Measurements from ENCODE around the gene NGB. TPM values are rescaled to one million over a fixed set of nuclear protein-coding genes. Genes with fewer than 3 reads are reported as not detected.
"Not testable (repeated sequence)": the region's sequence is repeated elsewhere in the genome, so short reads cannot be mapped to it uniquely, and the experiment has no call there.

The NGB gene, protein sequence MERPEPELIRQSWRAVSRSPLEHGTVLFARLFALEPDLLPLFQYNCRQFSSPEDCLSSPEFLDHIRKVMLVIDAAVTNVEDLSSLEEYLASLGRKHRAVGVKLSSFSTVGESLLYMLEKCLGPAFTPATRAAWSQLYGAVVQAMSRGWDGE
- total RNA-seq, result not detected

DNA sequence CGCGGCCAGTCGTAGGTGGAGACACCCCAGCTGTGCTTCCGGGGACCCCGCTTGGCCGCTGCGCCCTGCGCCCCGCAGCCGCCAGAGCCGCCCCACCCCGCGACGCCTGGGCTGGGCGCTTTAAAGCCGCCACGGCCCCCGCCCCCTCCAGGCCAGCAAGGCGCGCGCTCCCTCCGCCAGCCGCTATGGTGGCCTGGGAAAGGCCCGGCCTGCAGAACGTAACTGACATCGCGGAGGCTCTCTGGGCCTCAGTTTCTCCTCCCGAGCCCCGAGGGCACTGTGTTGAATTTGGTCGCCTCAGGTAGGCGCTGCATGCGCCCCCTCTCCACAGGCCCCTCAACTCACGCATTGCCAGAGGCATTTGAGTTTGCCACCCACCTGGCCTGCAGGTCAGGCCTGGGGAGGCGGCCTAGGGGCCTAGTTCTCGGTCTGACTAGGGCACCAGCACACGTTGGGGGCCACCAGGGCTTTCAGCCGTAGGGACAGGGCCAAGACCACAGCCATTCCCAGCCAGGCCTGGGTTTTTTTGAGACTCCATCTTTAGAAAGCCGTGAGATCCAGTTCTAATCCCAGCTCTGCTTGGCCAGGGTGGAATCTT lies at the start of gene NGB:
TSS of gene NGB (minus strand) at position 94 of the 598 bp plus-strand sequence. CDS start 269 bp downstream, outside the sequence.
- DNase-seq (ENCODE audit: low spot score), result no peak

DNA sequence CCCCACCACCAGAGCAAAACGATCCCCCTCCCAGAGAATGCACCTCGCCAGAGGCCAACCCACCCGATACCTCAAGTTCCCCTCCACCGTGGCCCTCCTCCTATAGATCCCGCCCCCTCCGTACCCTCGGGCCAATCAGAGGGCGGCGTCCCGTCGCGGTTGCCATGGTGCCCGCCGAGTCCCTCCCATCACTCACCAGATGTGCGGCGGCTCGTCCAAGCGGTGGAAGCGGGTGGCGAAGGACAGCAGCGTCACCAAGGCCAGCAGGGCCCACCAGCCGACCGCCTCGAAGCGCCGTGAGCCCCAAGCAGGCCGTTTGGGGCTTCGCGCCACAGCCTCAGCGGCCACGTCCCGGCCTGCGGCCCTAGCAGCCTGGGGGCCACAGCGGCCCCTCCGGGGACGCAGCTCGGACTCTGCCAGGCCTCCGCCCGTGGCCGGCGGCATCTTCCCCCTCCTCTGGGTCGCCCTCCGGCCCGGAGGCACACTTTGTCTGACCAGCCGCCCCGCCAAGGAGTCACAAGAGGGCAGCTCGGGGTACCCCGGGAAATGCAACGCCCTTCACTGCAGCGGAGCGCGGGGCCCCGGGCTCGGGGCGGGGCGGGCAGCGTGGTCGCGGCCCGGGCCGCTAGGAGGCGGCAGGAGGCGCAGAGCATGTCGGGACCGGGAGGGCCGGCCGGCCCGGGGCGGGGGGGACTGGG lies 49.4 kb upstream of the NGB start, which contains the start of gene POMT2:
TSS of gene POMT2 (minus strand) at position 646 of the 698 bp plus-strand sequence. CDS start at position 444, 202 bp downstream.
- DNase-seq (ENCODE audit: low spot score), result peak; percentile 95

DNA sequence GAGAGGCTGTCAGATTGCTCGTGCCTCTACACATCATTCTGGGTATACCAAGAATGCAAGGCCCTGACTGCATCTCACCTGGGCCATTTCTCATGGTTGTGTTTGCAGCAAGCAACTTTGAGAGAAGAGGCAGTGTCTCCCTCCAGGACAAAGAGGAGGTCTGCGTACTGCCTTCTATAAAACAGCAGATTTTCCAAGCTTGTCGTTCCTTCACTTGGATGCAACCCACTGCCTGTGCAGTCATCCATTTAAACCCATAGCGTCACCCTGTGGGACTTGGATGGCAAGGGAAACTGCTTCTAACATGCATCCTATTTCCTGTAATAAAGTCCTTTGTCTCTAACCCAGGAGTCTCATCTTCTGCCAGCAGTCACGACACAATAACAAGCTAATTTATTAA lies 48.4 kb upstream of the NGB start:
- DNase-seq (ENCODE audit: low spot score), result no peak

DNA sequence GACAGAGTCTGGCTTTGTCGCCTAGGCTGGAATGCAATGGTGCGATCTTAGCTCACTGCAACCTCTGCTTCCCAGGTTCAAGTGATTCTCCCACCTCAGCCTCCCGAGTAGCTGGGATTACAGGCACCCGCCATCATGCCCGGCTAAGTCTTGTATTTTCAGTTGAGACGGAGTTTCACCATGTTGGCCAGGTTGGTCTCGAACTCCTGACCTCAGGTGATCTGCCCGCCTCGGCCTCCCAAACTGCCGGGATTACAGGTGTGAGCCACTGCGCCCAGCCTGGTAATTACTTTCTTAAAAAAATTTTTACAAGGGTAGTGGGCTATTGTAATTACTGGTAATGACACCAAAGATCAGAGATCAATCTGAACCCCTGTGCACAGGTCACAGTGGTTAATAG lies 47.8 kb upstream of the NGB start:
- DNase-seq (ENCODE audit: low spot score), result not testable (repeated sequence)

DNA sequence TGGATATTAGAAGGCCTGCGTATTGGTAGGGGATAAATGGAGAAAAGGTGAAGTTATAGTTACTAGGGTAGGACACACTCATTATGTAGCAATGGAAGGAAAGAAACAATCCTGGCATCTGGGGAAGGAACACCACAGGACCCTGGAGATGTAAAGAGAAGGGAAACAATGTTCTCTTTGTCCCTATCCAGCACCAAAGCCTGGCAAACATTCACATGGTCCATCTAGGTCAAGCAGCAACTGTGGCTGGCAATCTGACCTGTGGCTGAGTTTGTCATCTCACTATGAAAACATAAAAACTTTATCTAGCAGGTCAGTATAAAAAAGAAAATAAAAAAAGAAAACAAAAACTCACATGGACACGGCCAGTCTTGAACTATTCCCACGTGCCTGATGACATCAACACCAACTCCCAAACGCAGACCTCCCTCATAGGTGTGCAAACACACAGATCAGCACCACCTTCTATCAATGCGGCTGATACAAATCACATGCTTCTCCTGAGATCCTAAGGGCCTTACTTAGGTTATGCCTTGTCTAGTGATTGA lies 47.1 kb upstream of the NGB start:
- DNase-seq (ENCODE audit: low spot score), result no peak

DNA sequence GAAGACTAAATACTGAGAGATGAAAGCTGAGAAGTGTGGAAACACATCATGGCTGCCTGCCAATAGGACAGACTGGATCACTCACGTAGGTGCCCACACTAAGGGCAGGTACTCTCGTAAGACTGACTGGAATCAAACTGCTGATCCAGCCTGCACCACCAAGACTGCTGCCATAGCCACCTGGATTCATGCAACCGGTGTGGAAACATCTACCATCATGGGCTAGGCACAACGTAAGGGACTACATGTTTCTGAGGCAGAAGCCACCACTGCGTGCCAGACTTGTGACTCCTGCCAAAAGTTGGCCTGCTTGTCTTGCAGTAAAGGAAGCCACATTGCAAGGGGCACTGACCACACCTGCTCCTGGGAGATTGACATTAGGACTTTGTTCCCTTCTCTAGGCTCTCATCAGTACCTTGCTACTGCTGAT lies 45.9 kb upstream of the NGB start:
- DNase-seq (ENCODE audit: low spot score), result no peak

DNA sequence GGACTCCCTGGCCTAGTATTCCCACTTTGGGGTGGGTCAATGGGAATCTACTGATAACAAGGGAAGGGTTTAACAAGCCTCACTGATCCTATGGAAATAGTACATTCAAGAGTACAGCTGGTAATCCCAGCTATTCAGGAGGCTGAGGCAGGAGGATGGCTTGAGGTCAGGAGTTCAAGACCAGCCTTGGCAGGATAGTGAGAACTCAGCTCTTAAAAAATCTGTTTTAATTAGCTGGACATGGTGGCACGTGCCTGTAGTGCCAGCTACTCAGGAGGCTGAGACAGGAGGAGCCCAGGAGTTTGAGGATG lies 45.1 kb upstream of the NGB start:
- no peak for DNase-seq (ENCODE audit: low spot score)

DNA sequence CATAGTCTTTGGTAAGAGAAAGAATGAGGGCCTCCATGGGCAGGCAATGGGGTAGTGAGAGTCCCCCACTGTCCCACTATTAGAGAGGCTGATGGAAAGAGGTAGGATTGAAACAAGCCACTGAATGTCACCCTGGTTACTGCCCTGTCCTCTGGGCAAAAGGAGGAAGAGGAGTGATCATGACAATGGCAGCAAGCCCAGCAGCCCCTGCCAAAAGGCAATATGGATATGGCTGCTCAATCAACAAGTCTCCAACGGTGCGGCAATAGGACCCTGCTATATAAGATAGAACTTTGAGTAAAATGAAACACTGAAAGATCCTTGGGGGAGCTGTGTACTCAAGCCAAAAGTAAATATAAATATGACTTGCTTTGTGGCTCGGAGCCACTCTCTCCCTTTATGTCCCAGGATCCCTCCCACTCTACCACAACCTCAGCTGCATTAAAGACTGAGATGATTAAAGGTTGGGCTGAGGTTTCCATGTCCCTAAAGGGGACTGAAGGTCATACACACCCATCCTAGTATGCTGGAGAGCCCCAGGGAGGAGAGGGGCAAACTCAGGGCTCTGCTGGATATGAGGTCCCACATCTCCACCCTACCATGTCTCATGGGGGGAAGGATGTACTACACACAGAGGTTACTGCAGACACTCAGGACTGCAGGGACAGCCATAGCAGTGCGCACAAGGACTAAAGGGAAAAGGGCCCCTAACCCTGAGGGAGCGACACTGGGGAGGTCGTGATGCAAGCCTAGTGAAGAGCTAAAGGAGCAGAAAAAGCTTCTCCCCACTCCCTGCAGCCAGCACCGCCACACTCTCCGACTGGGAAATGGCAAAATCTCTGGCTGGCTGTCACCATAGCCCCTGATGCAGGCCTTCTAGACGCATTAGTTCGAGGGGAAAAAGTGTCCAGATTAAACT lies 43.8 kb upstream of the NGB start:
- no peak for DNase-seq (ENCODE audit: low spot score)

DNA sequence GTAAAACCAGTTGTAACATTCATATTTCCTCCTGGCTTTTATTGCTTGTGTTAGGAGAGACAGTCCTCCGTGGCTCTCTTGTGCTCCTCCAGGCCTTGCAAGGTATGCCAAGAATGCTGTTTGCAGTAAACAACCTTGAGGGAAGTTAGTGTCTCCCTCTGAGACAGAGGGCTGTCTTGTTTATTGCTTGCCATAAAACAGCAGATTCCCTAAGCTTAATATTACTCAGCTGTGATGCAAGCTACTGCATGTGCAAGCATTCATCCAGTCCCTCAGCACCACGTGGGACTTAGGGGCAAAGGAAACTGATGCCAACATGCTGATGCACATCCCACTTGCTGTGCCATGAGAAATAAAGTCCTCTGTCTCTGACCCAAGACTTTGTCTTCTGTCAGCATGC lies 43.0 kb upstream of the NGB start:
- DNase-seq (ENCODE audit: low spot score), result no peak

DNA sequence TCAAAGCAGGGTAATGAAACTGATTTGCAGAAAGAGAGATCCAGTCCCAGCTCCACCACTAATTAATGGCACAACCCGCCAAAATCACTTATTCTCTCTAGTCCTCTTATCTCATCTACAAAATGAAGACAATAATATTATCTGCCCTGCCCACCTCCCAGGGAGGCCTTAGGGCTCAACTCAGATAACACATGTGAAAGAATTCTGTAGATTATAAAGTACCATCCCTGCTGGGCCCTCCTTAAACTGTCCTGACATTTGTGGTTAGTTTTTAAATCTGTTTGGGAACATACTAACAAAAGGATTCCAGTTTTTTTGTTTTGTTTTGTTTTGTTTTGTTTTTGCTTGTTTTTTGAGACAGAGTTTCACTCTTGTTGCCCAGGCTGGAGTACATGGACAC lies 42.4 kb upstream of the NGB start:
- no peak for DNase-seq (ENCODE audit: low spot score)

DNA sequence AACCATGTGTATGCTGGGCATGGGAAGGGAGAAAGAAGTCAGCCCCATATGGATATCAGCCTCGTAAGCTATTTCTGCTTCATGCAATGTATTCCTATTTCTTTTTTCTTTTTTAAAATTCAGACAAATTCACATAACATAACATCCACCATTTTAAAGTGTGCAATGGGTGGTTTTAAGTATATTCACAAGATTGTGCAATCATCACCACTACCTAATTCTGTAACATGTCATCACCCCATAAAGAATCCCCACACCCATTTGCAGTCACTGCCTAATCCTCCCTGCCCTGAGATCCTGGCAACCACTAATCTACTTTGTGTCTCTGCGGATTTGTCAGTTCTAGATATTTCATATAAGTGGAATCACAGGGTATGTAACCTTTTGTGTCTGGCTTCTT lies 40.2 kb upstream of the NGB start:
- DNase-seq (ENCODE audit: low spot score), result no peak

DNA sequence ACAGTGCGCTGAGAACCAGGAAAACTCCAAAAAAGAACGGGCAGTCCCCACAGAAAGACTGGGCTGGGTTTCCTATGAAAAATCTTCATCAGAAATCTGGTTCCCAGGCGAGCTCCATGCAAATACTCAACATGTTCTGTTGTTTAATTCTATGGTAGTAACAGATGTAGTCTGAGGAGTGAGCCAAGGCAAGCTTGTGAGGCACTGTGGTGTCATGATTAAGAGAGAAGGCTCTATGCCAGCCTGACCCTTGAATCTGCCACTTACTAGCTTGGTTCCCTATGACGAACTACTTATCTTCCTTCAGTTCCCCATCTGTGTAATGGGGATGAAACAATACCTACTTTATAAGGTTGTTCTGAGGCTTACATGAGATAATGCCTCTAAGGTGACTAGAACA lies 39.0 kb upstream of the NGB start:
- no peak for DNase-seq (ENCODE audit: low spot score)

DNA sequence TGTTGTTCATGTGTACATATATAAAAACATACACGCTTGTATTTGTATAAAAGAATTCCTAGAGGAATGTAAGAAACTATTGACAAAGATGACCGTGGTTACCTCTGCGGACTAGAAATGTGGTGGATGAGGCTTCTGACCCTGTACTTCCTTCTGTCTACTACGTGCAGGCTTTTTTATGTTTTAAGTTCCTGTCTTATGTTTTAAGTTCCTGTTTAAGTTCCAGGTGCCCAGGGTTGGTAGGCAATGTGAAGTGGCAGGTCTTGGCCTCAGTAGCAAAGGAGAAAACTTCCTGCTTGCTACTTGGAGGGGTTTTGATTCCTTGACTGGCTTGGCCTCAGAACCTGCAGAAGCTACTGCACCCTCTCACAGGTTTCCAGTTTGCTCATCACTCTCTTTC lies 38.1 kb upstream of the NGB start:
- no peak for DNase-seq (ENCODE audit: low spot score)

DNA sequence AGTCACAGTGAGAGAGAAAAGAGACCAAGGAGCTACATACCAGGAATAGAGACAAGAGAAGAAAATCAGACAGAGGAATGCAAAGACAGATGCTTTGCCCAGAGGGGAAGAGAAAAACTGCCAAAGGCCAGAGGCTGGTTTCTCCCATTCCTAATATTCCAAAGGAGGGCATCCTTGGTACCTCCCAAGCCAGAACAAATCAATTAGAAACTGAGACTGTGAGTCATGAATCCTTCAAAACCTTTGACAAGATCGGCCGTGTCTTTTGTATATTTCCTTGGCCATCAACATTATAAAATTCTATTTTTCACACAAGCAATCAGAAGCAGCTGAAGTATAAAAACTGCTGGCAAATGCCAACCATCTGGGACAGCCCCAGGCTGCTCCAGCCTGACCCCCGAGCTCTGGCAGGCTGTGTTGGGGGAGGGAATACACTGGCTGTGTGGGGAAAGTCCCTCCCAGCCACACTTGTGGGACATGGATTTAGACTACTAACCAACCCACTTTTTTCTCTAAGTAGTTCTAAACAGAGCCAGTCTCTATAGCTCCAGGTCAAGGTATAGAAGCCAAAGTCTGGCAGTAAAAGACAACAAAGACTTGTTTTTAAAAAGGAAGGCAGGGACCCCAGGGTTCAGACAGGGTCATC lies 36.0 kb upstream of the NGB start:
- DNase-seq (ENCODE audit: low spot score), result no peak

DNA sequence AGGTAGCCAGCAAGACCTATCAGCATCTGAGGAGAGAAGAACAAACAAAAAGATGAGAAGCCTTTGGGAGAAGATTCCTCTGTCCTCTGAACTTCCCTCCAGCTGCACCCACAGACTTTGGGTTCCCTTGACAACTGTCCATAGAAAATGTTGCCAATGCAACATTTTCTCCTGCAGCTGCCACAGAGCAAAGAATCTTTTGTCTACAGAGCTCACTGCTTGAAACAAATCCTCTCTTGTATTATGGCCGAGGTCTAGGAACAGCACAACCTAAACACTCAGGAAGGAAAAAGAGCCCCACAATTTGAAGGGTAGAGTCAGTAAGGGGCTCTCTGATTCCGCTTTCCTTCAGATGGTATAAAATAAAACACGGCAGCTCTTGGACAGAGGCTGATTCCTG lies 35.4 kb upstream of the NGB start:
- DNase-seq (ENCODE audit: low spot score), result no peak

DNA sequence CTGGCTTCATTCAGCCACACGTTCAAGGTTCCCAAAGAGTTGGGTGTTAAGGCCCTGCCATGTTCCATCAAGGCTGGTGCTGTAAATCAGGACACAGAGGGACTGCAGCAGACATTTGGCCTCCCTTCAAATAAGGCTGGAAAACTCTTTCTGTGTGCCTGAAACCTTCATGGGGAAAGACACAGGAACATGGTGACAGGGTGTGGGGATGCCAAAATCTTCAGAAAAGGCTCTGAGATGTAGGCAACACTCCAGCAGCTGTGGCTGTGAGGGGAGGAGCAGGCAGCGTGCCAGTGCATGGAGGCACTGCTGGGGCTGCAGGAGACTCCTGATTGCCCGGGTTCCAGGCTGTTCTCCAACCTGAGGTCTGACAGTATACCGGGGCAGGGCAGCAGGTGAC lies 34.7 kb upstream of the NGB start:
- DNase-seq (ENCODE audit: low spot score), result no peak

DNA sequence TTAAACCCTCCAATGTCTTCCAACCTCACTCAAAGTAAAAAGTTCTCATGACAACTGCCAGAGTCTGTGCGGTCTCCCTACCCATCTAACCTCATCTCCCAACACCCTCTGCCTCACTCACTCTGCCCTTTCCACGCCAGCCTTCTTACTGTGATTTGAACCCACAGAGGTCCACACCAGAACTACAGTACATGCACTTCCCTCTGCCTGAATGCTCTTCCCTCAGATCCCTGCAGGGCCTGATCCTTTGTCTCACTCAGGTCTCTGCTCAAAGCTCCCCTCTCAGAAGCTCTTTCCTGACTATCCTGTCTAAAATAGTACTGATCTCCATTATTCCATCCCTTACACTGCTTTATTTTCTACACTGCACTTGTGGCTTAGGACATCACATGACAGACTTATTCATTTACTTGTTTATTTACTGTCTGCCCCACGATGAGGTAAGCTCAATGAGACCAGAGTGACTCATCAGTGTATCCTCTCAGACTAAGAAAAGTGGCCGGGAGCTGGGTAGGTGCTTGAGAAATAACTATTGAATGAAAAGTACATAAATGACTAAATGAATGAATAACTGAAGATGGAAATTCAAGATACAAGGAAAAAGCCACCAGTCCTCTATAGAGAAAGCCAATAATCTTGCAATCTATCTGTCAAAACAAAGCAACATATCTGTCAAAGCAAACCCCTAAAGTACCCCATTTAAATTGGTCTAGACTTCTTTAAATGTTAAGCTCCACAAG lies 32.6 kb upstream of the NGB start:
- DNase-seq (ENCODE audit: low spot score), result peak; percentile 56

DNA sequence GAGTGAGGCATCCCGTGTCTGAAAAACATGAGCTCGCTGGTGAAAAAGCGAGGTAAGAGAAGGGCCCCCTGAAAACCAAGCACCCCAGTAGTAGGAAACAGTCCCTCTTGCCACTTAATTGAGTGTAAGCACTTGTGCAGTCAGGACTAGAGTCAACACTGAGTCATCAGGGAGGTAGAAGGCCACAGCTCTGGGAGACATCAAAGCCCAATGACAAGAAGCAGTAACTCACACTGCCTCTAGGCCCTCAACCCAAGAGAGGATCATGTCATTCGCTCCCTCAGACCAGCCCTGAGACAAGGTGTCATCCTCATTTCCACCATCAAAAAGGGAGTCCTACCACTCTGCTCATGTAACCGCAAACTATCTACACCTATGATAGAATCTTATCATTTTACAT lies 31.9 kb upstream of the NGB start:
- no peak for DNase-seq (ENCODE audit: low spot score)

DNA sequence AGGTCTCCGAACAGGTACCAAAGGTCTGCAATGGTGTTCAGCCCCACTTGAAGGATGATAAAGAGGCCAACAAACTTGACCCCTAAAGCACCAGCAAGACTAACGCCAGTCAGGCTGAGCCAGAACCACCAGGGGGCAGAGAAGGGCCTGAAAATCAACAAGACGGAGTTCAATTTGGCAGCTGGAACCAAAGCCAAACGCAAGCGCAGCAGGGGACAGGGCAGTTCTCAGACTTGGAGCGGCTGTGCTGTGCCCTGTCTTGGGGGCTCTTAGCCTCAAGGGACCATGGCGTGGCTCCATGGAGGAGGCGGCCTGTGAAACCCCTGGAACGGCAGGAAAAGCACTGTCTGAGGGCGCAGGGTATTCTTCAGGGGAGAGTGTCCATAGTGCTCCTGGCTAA lies 30.1 kb upstream of the NGB start:
- peak; percentile 79 for DNase-seq (ENCODE audit: low spot score)

DNA sequence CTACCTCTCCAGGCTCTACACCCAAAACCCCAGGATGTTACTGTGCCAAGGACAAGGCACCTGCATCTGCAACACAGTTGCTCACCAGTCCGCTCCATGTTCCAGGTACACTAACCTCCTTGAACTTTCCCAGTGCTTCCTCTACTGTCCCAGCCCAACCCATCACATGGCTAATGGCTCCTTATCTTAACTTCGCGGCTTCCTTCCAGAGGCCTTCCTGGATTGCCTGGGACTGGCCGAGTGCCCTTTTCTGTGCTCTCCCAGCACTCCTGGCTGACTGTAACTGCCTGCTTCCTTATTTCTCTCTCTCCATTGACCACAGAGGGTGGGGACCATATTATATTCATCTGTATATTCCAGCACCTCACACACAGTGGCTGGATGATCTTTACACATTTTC lies 28.8 kb upstream of the NGB start:
- no peak for DNase-seq (ENCODE audit: low spot score)

DNA sequence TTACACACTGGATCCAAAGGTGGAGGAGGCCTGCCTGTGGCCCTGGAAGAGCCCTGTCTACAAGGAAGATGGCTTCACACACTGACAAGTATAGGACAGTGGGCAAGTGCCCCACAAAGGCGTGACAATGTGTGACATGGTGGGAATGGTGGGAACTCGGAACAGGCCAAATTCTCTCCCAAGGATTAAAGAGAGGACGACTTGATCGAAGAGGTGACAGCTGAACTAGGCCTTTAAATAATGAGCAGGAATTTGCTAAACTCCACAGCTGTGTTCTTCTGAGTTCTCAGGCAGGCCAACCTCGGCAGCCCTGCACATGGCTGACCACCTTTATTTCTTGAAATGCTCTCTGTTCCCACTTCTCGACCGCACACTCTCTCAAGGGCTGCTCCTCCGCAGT lies 25.9 kb upstream of the NGB start:
- DNase-seq (ENCODE audit: low spot score), result no peak
